A549 (cell line): Measurements from ENCODE around the gene POM121. TPM values are rescaled to one million over a fixed set of nuclear protein-coding genes. Genes with fewer than 3 reads are reported as not detected.
"Not testable (repeated sequence)": the region's sequence is repeated elsewhere in the genome, so short reads cannot be mapped to it uniquely, and the experiment has no call there.

Source experiments
- ATAC-seq, 2 experiments: fragments of 200-7000 bp in 1 of 2; fragments of >200 bp in 1 of 2; cut with Nextera tagmentation in 1 of 2; cut with Tn5 transposase in 1 of 2; 3 replicates each; pipeline versions ENCODE4 v1.8.0 to v1.9.1; 2018 to 2020; ENCODE audit warnings: mild to moderate bottlenecking in 1 of 2, moderate library complexity in 1 of 2
- CTCF ChIA-PET: fragments of 300-600 bp; sonication (Branson Sonifier 250); formaldehyde crosslinking; extraction: SDS; loops from one replicate; lab custom pipeline; 2021; ENCODE audit warnings: antibody characterized with exemption, inconsistent platforms; lab: Yijun Ruan, JAX
- POLR2A ChIA-PET: fragments of 350-600 bp; formaldehyde crosslinking; extraction: SDS; loops from one replicate; lab custom pipeline; 2021; ENCODE audit warnings: antibody characterized with exemption, inconsistent platforms; lab: Yijun Ruan, JAX
- DNase-seq, 2 experiments: peaks; one replicate each; pipeline versions ENCODE4 v3.0.0 to v3.0.0-alpha.2; 2011 to 2016; ENCODE audit warnings: low read depth in 1 of 2, low spot score in 1 of 2
- FAIRE-seq: peaks from 2 replicates; lab custom pipeline; 2011; peaks lifted over from hg19 to GRCh38; lab: Jason Lieb, UNC
- H3K27ac ChIP-seq, 2 experiments: fragments of >200 bp; sonication (Bioruptor Twin); formaldehyde crosslinking; 3 replicates each; pipeline ENCODE4 v1.5.1; 2016 to 2017
- H3K4me1 ChIP-seq: fragments of >200 bp; sonication (Bioruptor Twin); formaldehyde crosslinking; 3 replicates; pipeline ENCODE4 v1.6.1; 2016
- H3K4me2 ChIP-seq: fragments of >200 bp; sonication (Bioruptor Twin); formaldehyde crosslinking; 3 replicates; pipeline ENCODE4 v1.6.1; 2016
- H3K4me3 ChIP-seq: fragments of >200 bp; sonication (Bioruptor Twin); formaldehyde crosslinking; 3 replicates; pipeline ENCODE4 v1.5.1; 2016
- H3K9me3 ChIP-seq: fragments of >200 bp; sonication (Bioruptor Twin); formaldehyde crosslinking; 3 replicates; pipeline ENCODE4 v1.6.1; 2016
- WGBS: methylation state at CpG from one replicate; pipeline ENCODE4 v1.1.6; 2017; ENCODE audit errors: missing lambda C conversion rate; 5-methylcytosine and 5-hydroxymethylcytosine counted together
- polyA plus RNA-seq, 4 experiments: library from polyadenylated mRNA; depleted of rRNA in 3 of 4; stranded (reverse); fragments of >200 nt; fragmentation: RNase III in 1 of 4; extraction: RNeasy Plus Mini Kit Qiagen cat#74134 plus additional on column Dnase treatment in 1 of 4; gene quantifications; 2 replicates in 3 of 4; 3 replicates in 1 of 4; pipeline ENCODE4 v1.2.3, GENCODE V29; 2011 to 2017

Gene POM121
- polyA plus RNA-seq, 2 of the 4 experiments (the other 2 are of a cell fraction): 5.9 to 23.2 TPM

DNA sequence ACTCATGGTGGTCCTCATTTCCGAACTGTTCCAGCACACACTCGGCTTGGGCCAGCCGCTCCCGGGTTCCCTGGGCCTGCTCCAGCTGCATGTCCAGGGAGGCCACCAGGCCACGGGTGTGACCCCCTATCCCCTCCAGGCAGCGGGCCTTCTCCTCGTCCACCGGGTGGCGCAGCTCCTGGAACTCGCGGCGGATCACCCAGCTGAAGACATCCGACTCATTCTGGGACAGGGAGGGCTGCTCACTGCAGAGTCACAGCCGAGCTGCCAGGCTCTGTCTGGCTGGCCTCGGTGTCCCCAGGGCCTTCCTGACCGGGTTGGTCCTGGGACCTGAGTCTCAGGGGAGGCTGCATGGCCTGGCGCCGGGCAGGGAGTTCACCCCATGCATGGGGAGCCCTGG lies 35.1 kb downstream of the POM121 start:
- POLR2A ChIA-PET, DNase-seq, H3K4me1 ChIP-seq, CTCF ChIA-PET, H3K27ac ChIP-seq, H3K4me3 ChIP-seq, H3K4me2 ChIP-seq, H3K9me3 ChIP-seq, FAIRE-seq: not testable (repeated sequence)
- 84% methylated on average over 3 of the region's 18 CpGs for WGBS
- peak; percentile 51 to 85; a peak in 5 of 6 replicates for ATAC-seq

DNA sequence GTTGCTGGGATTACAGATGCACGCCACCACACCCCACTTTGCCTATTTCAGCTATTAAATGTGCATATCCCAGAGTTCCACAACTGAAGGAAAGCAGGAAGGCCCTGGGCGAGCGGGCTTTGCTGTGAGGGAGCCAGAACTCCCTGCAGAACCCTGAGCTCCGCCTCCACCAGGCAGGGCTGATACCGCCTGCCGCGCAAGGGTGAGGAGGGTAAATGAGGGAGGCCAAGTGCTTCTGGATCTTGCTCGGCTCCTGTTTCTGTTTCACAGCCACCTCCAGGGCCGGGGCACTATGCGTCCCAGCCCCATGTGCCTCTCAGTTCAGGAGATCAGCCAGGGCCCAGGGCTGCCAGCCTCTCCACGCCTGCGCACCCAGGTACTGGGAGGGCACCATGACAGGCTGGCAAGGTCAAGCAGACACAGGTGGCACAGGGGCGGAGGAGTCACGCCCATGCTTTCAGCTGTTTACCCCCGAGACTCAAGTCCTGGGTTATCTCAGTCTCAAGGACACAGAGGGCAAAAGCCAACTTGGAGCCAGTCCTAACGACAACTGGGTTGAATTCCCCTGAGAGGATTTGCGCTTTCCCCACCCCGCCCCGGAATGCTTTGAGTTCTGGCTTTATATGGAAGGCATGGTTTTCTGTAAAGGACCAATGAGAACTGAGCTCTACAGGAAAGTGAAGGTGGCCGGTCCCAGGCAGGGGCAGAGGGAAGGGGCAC lies 35.9 kb downstream of the POM121 start:
- H3K27ac ChIP-seq, POLR2A ChIA-PET, ATAC-seq, H3K4me3 ChIP-seq, H3K4me1 ChIP-seq, H3K4me2 ChIP-seq, FAIRE-seq, CTCF ChIA-PET, DNase-seq, H3K9me3 ChIP-seq: not testable (repeated sequence)
- WGBS: no CpG with 5 or more reads among the region's 20 CpGs

DNA sequence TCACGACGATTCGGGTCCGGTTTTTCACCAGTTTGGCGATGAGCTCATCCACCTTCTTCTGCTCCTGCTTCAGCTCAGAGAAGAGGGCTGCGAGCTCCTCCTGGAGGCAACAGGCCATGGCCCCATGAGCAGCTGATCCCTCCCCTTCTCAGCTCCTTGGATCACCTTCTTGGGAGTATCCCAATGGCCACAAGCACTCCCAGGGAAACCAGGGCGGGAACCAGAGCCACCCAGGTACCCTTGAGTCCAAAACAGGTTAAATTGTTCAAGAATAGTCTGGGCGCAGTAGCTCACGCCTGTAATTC lies 36.4 kb downstream of the POM121 start:
- H3K27ac ChIP-seq, CTCF ChIA-PET, DNase-seq, FAIRE-seq, H3K4me1 ChIP-seq, POLR2A ChIA-PET, H3K4me2 ChIP-seq, ATAC-seq, H3K4me3 ChIP-seq, H3K9me3 ChIP-seq: not testable (repeated sequence)
- WGBS: no CpG with 5 or more reads among the region's 9 CpGs

DNA sequence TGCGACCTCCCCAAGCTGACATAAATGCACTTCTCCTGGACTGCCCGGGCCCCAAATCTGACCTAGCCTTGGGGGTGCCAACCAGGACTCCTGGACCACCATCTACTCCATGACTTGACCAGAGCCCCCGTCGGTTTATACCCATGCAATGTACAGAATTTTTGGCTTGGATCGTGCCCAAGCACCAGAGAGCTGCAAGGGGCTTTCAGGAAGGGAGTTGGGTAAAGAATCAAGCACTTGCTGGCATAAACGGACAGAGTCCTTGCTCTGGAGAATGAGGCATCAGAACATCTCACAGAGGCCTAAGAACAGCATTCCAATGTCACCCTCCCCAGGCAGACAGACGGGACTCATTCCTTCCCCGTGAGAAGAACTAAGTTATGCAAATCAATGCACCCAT lies 38.2 kb downstream of the POM121 start:
- ATAC-seq, H3K4me3 ChIP-seq, H3K4me2 ChIP-seq, H3K9me3 ChIP-seq, CTCF ChIA-PET, H3K4me1 ChIP-seq, FAIRE-seq, DNase-seq, POLR2A ChIA-PET, H3K27ac ChIP-seq: not testable (repeated sequence)
- WGBS: 86% methylated on average over 4 of the region's 8 CpGs

DNA sequence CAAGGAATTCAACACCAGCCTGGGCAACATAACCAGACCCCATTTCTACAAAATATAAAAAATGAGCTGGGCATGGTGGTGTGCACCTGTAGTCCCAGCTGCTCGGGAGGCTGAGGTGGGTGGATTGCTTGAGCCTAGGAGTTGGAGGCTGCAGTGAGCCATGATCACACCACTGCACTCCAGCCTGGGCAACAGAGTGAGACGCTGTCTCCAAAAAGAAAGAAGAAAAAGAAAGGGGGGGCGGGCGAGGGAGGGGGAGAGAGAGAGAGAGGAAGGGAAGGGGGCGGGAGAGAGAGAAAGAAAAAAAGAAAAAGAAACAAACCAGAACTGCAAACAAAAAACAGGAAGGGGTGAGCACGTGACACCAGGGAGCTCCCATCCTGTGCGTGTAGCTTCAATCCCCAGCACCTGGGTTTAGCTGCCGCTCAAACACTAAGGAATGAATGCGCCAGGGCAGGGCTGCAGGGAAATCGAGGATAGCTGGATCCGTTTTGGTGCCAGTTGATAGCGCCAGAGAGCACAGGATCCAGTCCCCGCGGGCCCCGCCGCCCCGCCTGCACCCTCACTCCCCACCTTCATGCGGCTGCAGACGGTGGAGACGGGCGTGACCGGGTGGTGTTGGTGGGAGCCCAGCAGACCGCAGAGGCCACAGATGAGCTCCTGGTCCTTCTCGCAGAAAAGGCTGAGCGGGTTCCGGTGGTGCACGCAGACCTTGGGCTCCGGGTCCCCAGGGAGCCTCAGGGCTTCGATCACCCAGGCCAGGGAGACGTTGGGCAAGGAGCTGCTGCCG lies 40.5 kb downstream of the POM121 start:
- H3K4me3 ChIP-seq, POLR2A ChIA-PET, H3K9me3 ChIP-seq, H3K27ac ChIP-seq, DNase-seq, H3K4me2 ChIP-seq, CTCF ChIA-PET, H3K4me1 ChIP-seq, FAIRE-seq: not testable (repeated sequence)
- WGBS: no CpG with 5 or more reads among the region's 31 CpGs
- 0 out of 6 replicates have a peak, but pooled peaks of 1 of the 2 experiments have one; percentile 9 for ATAC-seq

DNA sequence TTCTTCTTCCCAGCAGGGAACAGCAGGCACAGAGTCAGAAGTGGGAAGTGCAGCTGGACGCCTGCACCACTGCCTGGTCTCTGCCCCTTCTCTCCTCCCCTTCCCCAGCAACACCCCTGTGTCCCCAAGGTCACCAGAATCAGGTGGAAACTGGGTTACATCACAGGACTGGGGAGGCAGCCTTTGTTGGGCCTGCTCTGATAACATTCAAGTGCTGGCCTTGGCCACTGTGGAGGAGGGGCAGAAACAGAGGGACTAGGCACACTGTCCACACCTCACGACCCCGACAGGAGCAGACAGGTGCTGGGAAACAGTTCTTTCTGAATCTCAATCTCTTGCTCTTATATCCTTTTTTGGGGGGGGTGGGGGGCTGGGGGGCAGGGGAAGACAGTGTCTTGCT lies 42.0 kb downstream of the POM121 start:
- ATAC-seq: peak; percentile 15 to 41; a peak in 3 of 6 replicates
- POLR2A ChIA-PET, H3K27ac ChIP-seq, DNase-seq, H3K4me2 ChIP-seq, CTCF ChIA-PET, FAIRE-seq, H3K4me1 ChIP-seq, H3K9me3 ChIP-seq, H3K4me3 ChIP-seq: not testable (repeated sequence)
- WGBS: 86% methylated on average over 2 of the region's 3 CpGs

GRCh38 chr7:72968980-72969516 lies 44.2 kb downstream of the POM121 start, which contains the start of gene TRIM74:
TRIM74 (minus strand) TSS chr7:72969466; CDS start chr7:72966157, 3,309 bp downstream.
- FAIRE-seq, DNase-seq, ATAC-seq, POLR2A ChIA-PET, H3K4me2 ChIP-seq, H3K27ac ChIP-seq, CTCF ChIA-PET, H3K4me1 ChIP-seq, H3K9me3 ChIP-seq, H3K4me3 ChIP-seq: not testable (repeated sequence)
- 84% methylated on average over 14 of the region's 36 CpGs for WGBS

- CTCF ChIA-PET, POLR2A ChIA-PET, H3K9me3 ChIP-seq, H3K27ac ChIP-seq, H3K4me1 ChIP-seq, ATAC-seq, H3K4me2 ChIP-seq, FAIRE-seq, DNase-seq, H3K4me3 ChIP-seq: not testable (repeated sequence)
- WGBS: 82% methylated on average over 17 of the region's 29 CpGs
Observed at GRCh38 chr7:72969688-72970087, 44.8 kb downstream of the POM121 start.

GRCh38 chr7:72971505-72971904 lies 46.6 kb downstream of the POM121 start:
- H3K4me1 ChIP-seq, H3K27ac ChIP-seq, DNase-seq, CTCF ChIA-PET, POLR2A ChIA-PET, H3K4me3 ChIP-seq, FAIRE-seq, H3K9me3 ChIP-seq, H3K4me2 ChIP-seq: not testable (repeated sequence)
- peak in 1 of 2 experiments; percentile 30; a peak in 3 of 6 replicates for ATAC-seq
- no CpG with 5 or more reads among the region's 6 CpGs for WGBS

DNA sequence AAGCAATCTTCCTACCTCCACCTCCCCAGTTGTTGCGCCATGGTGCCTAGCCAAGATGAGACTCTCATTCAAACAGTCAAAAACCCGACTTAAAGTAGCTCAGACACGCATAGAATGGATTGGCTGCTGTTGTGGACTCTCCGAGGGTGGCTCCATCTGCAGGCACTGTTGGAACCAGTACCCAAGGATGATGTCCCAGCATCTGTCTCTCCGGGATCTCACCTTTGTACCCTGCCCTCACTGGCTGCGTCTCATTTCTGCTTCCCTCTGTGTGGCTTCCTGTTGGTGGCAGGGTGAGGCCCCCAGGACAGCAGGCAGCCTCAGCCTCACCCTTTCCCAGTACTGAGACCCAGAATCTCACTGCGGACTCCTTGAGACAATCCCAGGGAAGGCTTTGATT lies 49.9 kb downstream of the POM121 start:
- H3K9me3 ChIP-seq, H3K4me2 ChIP-seq, DNase-seq, H3K27ac ChIP-seq, FAIRE-seq, CTCF ChIA-PET, H3K4me3 ChIP-seq, POLR2A ChIA-PET, H3K4me1 ChIP-seq: not testable (repeated sequence)
- peak; percentile 10 to 12; a peak in 3 of 6 replicates for ATAC-seq
- 90% methylated on average over 4 of the region's 7 CpGs for WGBS
